ENCODE data around the gene ISLR2.

GRCh38 chr15:74180881-74181602 lies 50.7 kb downstream of the ISLR2 start:
- no peak for TF ChIP-seq CTCF (IDR thresholded peaks at IDR 0.05)
- TF ChIP-seq POLR2A (IDR thresholded peaks at IDR 0.05): no peak

Measured in vagina (tissue), 2 donors.